ENCODE data around the gene U2AF1.
"Not testable (repeated sequence)": the region's sequence is repeated elsewhere in the genome, so short reads cannot be mapped to it uniquely, and the experiment has no call there.

The U2AF1 gene, protein sequence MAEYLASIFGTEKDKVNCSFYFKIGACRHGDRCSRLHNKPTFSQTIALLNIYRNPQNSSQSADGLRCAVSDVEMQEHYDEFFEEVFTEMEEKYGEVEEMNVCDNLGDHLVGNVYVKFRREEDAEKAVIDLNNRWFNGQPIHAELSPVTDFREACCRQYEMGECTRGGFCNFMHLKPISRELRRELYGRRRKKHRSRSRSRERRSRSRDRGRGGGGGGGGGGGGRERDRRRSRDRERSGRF

GRCh38 chr21:43106965-43107793 lies at the start of gene U2AF1:
Gene U2AF1 (minus strand): TSS chr21:43107570. CDS start chr21:43107494, 76 bp downstream.
- not testable (repeated sequence) for DNase-seq

- DNase-seq, result not testable (repeated sequence)
These were observed 46.2 kb upstream of the U2AF1 start for GRCh38 chr21:43153601-43154000.

GRCh38 chr21:43149344-43149743 lies 42.0 kb upstream of the U2AF1 start:
- not testable (repeated sequence) for DNase-seq

DNA sequence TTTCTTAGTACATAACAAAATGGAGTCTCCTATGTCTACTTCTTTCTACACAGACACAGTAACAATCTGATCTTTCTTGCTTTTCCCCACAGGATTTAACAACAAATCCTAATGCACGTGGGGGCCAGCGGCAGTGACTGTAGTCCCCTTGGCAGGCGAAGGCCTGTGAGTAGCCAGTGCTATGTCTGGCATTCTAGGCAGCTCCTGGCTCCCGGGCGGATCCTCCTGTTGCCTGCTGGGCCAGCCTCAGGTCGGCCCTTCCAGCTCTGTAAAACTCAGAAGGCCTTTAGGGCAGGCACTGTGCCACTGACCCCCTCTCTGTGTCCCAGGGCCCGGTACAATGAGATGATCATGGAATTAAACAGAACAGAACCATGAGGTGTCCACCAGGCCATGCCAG lies 40.6 kb upstream of the U2AF1 start:
- DNase-seq, result not testable (repeated sequence)

GRCh38 chr21:43146637-43147036 lies 39.3 kb upstream of the U2AF1 start:
- DNase-seq, result not testable (repeated sequence)

DNA sequence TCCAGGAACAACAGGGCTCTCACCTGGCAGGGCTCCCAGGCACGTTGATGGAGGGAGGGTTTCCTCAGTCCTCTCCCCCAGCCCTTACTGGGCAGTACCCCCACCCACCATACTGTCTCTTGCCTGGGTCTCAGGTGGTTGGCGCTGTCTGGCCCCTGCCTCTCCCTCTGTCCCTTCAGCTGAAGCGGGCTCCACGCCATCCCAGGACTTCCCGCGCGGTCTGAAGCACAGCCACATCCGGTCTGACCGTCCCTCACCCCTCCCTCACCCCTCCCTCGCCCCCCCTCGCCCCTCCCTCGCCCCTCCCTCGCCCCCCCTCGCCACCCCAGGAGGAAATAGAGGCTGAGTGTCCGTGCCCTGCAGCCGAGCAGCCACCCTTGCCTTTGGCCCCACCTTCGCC lies 34.0 kb upstream of the U2AF1 start:
- DNase-seq, result not testable (repeated sequence)

DNA sequence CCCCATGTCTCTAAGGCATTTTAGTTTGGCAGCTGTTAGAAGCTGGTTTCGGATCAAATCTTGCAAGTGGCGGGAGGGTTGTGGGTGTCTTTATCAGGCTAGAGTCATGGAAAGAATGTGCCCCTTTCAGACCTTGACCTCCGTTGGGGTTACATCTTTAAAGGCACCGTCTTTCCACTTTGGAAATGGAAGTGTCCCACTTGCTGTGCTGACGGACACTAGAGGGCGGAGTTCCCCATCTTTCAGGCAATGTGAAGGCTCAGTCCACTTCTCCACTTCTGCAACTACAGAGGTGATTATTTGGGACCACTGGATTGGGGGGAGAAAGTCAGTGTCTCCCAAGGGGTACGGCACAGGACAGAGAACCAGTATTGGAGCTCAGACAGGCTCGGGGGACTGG lies 31.6 kb upstream of the U2AF1 start:
- DNase-seq, result not testable (repeated sequence)

DNA sequence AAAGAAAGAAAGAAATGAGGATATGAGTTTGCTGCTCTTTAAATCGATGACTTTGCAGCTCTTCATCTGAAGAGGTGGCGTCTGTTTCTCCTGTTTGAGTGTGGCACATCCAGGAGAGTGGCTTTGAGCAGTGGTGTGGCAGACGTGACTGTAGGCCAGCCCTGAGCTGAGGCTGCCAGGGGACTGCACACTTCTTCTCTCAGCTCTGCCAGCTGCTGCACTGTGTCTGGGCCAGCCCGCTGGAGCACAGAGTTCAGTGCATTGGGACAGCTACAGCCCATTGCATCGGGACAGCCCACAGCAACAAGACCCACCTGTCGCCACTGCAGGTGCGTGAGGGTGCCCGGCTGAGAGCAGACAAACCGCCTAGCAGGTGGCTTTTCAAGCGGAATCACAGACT lies 27.1 kb upstream of the U2AF1 start:
- not testable (repeated sequence) for DNase-seq

GRCh38 chr21:43130094-43130493 lies 22.7 kb upstream of the U2AF1 start:
- not testable (repeated sequence) for DNase-seq

DNA sequence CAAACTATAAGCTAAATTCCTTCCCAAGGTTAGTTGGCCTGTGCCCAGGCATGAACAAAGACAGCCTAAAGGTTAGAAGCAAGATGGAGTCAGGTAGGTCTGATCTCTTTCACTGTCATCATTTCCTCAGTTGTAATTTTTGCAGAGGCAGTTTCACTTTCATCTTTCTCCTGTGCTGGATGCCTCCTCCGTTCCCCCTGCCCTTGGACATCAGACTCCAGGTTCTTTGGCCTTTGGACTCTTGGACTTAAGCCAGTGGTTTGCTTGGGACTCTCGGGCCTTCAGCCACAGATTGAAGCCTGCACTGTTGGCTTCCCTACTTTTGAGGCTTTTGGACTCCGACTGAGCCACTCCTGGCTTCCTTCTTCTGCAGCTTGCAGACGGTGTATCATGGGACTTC lies 8.6 kb upstream of the U2AF1 start:
- not testable (repeated sequence) for DNase-seq

- not testable (repeated sequence) for DNase-seq
These were observed 7.1 kb upstream of the U2AF1 start for GRCh38 chr21:43114483-43114882.

DNA sequence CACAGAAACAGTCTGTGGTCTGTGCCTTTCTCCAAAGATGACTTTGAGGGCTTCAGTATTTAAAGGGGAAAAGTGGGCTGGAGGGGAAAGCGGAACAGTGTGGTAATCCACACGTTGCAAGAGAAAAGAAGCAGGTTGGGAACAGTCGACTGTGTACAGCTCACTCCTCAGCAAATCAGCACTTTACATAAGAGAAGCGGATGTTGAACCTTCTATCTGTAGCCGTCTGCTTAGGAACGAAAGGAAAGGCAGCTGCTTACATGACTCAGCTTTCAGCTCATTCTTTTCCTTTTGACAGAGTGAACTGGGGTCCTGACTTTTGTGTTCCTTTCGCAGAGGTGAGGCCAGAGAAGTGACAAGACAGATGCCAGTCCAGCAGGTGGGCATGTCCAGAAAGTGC lies 1.6 kb upstream of the U2AF1 start:
- DNase-seq, result not testable (repeated sequence)

- DNase-seq, result not testable (repeated sequence)
These were observed 807 bp upstream of the U2AF1 start for GRCh38 chr21:43108177-43108576.

DNA sequence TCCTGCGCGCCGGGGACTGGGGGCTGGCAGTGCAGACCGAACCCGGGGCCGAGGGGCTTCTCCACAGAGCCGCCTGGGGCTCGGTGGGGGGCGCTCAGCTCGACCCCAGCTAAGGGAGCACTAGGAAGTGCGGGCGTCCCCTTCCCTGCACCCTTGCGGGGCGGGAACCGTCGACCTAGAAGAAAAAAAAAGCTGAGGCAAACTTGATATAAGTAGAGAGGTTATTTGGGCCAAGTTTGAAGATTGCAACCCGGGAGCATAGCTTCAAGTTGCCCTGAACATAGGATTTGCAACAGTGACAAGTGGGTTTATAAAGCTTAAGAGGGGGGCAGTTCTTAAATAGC lies 396 bp upstream of the U2AF1 start:
- not testable (repeated sequence) for DNase-seq

DNA sequence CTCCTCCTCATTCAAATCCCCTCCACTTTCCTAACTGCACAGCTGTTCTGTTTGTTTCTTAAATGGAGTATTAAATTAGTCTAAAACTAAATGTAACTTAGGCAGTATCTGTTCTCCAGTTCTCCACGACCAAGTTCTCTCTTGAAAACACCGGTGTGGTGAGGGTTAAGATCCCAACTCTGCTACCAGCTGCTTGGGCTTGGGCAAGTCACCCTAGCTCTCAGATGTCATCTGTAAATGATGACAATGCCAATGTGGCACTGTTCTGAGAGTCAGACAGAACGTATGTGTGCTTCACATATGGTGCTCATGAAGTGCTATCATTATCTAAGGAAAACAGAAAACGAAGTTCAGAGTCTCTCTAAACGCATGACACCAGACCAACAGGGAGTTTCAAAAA lies 2.7 kb downstream of the U2AF1 start:
- not testable (repeated sequence) for DNase-seq

- DNase-seq, result not testable (repeated sequence)
These were observed 5.1 kb downstream of the U2AF1 start for GRCh38 chr21:43102281-43102680.

- DNase-seq, result not testable (repeated sequence)
These were observed 5.7 kb downstream of the U2AF1 start for GRCh38 chr21:43101676-43102075.

DNA sequence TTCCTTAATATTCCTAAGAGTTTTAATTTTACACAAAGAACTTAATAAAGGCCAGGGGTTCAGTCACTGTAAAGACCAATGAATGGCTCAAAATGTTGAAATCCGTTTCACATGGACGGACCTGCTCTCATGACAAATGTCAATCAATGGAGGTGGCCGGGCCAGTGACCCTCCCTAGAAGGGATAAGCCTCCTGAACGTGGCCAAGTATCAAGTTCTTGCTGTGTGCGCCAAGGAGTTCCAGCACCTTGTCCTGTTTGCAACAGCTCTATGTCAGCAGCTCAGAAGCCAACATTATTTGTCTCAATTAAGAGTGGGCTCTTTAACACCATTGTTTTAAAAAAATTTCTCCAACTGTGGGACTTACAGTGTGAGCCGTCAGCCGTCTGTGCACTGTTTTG lies 6.4 kb downstream of the U2AF1 start:
- not testable (repeated sequence) for DNase-seq

DNA sequence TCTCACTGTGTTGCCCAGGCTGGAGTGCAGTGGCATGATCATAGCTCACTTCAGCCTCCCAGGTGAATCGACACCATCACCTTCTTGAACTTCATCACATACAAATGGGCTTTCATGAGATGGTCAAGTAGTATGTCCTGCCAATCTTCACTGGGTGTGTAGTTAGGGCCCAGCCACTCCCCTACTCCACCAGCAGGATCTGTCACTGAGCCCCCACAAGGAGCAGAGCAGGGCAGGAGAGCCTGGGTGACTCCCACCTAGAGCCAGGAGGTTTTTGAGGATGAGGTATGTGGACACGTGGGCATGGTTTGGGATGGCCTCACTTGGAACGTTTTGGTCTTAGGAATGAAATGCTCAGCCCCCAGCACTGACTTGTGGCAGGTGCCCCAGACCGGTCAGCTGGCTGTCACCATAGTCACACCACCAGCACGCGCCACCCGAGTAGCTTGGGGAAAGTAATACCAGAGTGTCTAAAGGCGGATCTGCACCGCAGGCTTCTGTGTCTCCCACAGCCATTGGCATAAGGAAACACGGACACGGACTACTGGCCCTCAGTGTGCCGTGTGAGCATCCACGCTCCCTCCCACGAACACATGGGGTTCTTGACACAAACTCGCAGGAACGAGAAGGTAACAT lies 15.3 kb downstream of the U2AF1 start:
- DNase-seq, result not testable (repeated sequence)

DNA sequence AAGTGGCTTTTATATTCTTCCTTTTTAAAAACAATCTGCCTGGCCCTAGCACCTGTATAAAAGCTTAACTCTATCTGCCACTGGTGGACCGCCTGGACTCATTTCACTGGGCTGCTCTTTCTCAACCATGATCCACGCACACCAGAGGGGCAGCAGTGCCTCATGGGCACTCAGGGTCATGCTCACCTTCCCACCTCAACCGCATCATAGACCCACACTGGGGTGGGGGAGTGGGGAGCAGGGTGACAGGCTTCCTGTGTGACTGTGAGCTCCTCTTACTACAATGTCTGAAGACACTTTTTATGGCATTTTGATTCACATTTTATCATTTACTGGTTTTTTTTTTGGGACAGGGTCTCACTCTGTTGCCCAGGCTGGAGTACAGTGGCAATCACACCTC lies 16.4 kb downstream of the U2AF1 start:
- not testable (repeated sequence) for DNase-seq

DNA sequence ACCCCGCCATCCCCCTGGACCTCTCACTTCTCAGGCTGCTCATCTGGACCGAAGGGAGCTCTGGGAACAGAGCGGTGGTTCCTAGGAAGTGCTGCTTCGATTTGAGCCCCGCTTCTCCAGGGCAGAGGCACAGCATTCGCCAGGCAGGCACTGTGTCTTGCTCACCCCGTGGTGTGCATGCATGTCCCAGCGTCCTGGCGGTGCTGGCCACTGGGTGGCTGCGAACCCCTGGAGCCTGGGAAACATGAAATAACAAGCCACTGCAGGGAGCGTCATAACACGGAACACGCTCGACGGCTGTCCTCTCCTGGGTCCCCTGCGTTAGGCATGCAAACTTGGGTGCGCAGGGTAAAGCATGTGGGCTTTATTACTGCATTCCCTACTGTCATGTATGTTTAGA lies 17.9 kb downstream of the U2AF1 start:
- DNase-seq, result not testable (repeated sequence)

- not testable (repeated sequence) for DNase-seq
These were observed 24.6 kb downstream of the U2AF1 start for GRCh38 chr21:43082587-43083300.

- DNase-seq, result not testable (repeated sequence)
These were observed 30.7 kb downstream of the U2AF1 start for GRCh38 chr21:43076643-43077042.

All from NCI-H2081 treated with DMSO at 0.1 percent for 48 hours (cell line).